GM21576 (cell line): ENCODE results near the gene DDX4.

Experiments
- ATAC-seq: cut with Tn5 transposase; IDR thresholded peaks from one replicate; pipeline ENCODE4 v1.9.1; 2021; ENCODE audit warnings: mild to moderate bottlenecking, moderate library complexity; ENCODE audit not compliant: unreplicated experiment

DDX4 gene

GRCh38 chr5:55864606-55865541 lies 127.0 kb downstream of the DDX4 start:
- no peak for ATAC-seq

- no peak for ATAC-seq
These were observed 128.0 kb downstream of the DDX4 start for GRCh38 chr5:55865831-55866230.

DNA sequence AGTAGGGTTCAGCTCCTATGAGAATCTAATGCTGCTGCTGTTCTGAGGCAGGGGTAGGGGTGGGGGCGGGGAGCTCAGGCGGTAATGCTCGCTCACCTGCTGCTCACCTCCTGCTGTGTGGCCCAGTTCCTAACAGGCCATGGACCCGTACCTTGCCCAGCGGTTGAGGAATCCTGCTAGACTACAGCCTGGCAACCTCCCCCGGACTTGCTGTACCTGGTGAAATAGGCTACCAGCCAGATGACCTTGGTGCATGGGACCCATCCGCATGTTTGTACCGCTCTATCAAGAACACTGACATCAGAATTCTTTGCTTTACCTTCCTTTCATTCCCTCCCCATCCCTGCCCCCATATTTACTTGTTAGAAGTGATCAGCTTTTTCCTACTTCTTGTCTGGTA lies 128.6 kb downstream of the DDX4 start:
- ATAC-seq: no peak
